IPS-18c (cell line): Measurements from ENCODE around the gene DIAPH1.

Experiments
- H3K4me3 ChIP-seq: 2 replicates; pipeline ENCODE4 v1.7.0; 2013; ENCODE audit warnings: low read depth, mild to moderate bottlenecking, low read length, moderate library complexity; ENCODE audit not compliant: insufficient read depth
- H3K9me3 ChIP-seq: one replicate; pipeline ENCODE4 v1.6.1; 2013; ENCODE audit warnings: mild to moderate bottlenecking, low read length, moderate library complexity; ENCODE audit not compliant: control insufficient read depth, insufficient read depth

DIAPH1 gene

GRCh38 chr5:141489841-141490240, 129.0 kb downstream of the DIAPH1 start:
- peaks cover 7% of the 10 kb centered on the region for H3K9me3 ChIP-seq
- H3K4me3 ChIP-seq: no peak overlapping the region

GRCh38 chr5:141488591-141489561, 129.9 kb downstream of the DIAPH1 start, which contains the start of gene PCDHGC5:
Gene PCDHGC5, plus strand, starts transcription at chr5:141489081. Its CDS starts 160 bp downstream, at chr5:141489241.
- Histone ChIP-seq H3K9me3 (peaks cover 7% of the 10 kb centered on the region), H3K4me3 (no peak within 1 kb of the TSS)

GRCh38 chr5:141487131-141487530, 131.7 kb downstream of the DIAPH1 start:
- Histone ChIP-seq H3K4me3 (no peak overlapping the region), H3K9me3 (peaks cover 5% of the 10 kb centered on the region)

- H3K4me3 ChIP-seq: peak overlapping the region; percentile 32; the same call in 1 of the 2 replicates
Measured at GRCh38 chr5:141486091-141486490, 132.7 kb downstream of the DIAPH1 start.

GRCh38 chr5:141485321-141486055, 133.3 kb downstream of the DIAPH1 start:
- Histone ChIP-seq H3K4me3 (peak overlapping the region; percentile 32), H3K9me3 (peaks cover 2% of the 10 kb centered on the region)

More at GRCh38 chr5:141486091-141486490, 132.7 kb downstream of the DIAPH1 start:
- H3K9me3 ChIP-seq: peaks cover 4% of the 10 kb centered on the region

- peaks cover 2% of the 10 kb centered on the region for H3K9me3 ChIP-seq
- H3K4me3 ChIP-seq: peak within 1 kb of the TSS; percentile 32
Measured at GRCh38 chr5:141484641-141485311, 134.0 kb downstream of the DIAPH1 start, which contains the start of gene PCDHGC4. Gene PCDHGC4, plus strand, starts transcription at chr5:141485030. Its CDS starts 144 bp downstream, at chr5:141485174.

- Histone ChIP-seq H3K4me3 (peak overlapping the region; percentile 32), H3K9me3 (peaks cover 2% of the 10 kb centered on the region)
Measured at GRCh38 chr5:141484310-141484640, 134.5 kb downstream of the DIAPH1 start.

GRCh38 chr5:141483902-141484301, 134.9 kb downstream of the DIAPH1 start:
- peak overlapping the region; percentile 32; the same call in 1 of the 2 replicates for H3K4me3 ChIP-seq

GRCh38 chr5:141479776-141480175, 139.0 kb downstream of the DIAPH1 start:
- H3K9me3 ChIP-seq: no peaks in the 10 kb centered on the region
- H3K4me3 ChIP-seq: no peak overlapping the region

More at GRCh38 chr5:141483902-141484301, 134.9 kb downstream of the DIAPH1 start:
- no peaks in the 10 kb centered on the region for H3K9me3 ChIP-seq

- Histone ChIP-seq H3K4me3 (no peak overlapping the region), H3K9me3 (no peaks in the 10 kb centered on the region)
Measured at GRCh38 chr5:141478321-141478945, 140.4 kb downstream of the DIAPH1 start.

GRCh38 chr5:141477815-141478214, 141.0 kb downstream of the DIAPH1 start:
- Histone ChIP-seq H3K4me3 (no peak overlapping the region), H3K9me3 (no peaks in the 10 kb centered on the region)

GRCh38 chr5:141477044-141477575, 141.7 kb downstream of the DIAPH1 start:
- no peaks in the 10 kb centered on the region for H3K9me3 ChIP-seq
- H3K4me3 ChIP-seq: 0 out of 2 replicates have a peak overlapping the region, but pooled peaks have one; percentile 65

- H3K4me3 ChIP-seq: peak overlapping the region; percentile 65
Measured at GRCh38 chr5:141476132-141476911, 142.5 kb downstream of the DIAPH1 start.

GRCh38 chr5:141475625-141476131, 143.1 kb downstream of the DIAPH1 start, which contains the start of gene PCDHGC3:
Gene PCDHGC3, plus strand, starts transcription at chr5:141475966. Its CDS starts 151 bp downstream, at chr5:141476117.
- Histone ChIP-seq H3K9me3 (peaks cover 2% of the 10 kb centered on the region), H3K4me3 (peak within 1 kb of the TSS; percentile 65)

More at GRCh38 chr5:141476132-141476911, 142.5 kb downstream of the DIAPH1 start:
- H3K9me3 ChIP-seq: no peaks in the 10 kb centered on the region

GRCh38 chr5:141465351-141465750, 153.4 kb downstream of the DIAPH1 start:
- no peaks in the 10 kb centered on the region for H3K9me3 ChIP-seq
- no peak overlapping the region for H3K4me3 ChIP-seq
